ENCODE data around the gene GBF1.
A peak's percentile ranks its signal among the peaks of the same experiment; 100 is the strongest.
"Not testable (repeated sequence)": the region's sequence is repeated elsewhere in the genome, so short reads cannot be mapped to it uniquely, and the experiment has no call there.

The GBF1 gene

GRCh38 chr10:102230264-102230860, 15.0 kb upstream of the GBF1 start:
- DNase-seq (ENCODE audit: low read depth) = no peak
- peak overlapping the region; percentile 47 for H3K4me3 ChIP-seq (ENCODE audit: low read depth, low read length)

- DNase-seq (ENCODE audit: low read depth) = no peak
- H3K4me3 ChIP-seq (ENCODE audit: low read depth, low read length) = peak overlapping the region; percentile 47
These were observed 14.4 kb upstream of the GBF1 start for GRCh38 chr10:102230861-102231356.

DNA sequence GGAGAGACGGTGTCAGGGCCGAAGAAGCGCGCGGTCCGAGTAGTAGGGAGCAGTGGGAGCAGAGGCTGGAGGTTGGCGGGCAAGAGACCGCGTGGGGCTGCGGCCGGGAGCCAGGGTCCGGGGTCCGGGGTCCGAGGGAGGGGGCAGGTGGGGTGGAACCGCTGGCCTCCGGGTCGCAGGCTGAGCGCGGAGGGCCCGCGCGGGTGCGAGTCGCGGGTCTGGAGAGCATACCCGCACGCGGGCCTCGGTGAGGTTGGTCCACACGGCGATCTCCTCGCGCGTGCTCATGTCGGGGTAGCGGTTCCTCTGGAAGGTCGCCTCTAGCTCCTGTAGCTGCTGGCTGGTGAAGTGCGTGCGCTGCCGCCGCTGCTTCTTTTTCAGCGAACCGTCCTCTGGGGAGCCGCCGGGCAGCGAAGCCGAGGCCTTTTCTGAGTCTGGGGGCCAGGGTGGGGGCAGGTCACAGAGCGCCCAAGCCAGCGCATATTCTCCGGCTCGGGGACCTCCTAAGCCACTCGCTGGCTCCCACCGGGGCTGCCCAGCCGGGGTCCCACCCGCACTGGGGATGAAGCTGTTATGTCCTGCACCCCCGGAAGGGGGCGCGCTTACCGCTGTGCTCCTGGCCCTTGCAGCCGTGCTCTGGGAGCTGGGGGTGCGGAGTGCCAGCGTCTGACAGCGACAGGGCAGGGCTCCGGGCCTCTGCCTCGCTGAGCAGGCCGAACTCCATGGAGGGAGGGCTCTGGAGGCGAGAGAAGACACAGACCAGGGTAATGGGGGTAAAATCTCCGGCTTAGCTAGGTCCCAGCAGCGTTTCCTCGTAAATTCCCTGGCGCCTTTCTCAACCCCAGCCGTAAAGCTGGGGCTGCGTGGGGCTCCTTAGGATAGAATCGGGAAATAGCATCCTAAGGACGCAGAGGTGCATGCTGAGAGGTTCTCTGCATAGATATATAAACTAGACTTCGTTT, 13.7 kb upstream of the GBF1 start:
- DNase-seq (ENCODE audit: low read depth) = no peak
- H3K4me3 ChIP-seq (ENCODE audit: low read depth, low read length) = peak overlapping the region; percentile 47

DNA sequence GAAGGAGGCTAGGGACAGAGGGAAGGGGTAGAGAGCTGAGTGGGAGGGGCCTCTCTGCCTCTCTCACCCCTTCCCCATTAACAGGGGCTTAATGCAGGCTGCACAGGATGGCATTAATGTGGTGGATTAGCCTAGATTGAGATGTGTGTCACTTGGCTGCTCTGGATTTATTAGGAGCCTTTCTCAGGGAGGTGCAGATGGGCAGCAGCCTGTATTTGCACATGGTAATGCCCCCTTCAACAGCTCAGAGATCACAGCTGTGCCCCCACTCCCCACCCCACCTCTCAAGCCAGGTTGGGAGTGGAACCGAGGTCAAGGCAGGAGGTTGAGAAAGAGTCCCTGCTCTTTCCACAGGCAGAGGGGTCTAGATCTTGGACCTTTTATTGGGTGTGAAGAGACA, 11.3 kb upstream of the GBF1 start:
- DNase-seq (ENCODE audit: low read depth) = no peak
- no peak overlapping the region for H3K4me3 ChIP-seq (ENCODE audit: low read depth, low read length)

DNA sequence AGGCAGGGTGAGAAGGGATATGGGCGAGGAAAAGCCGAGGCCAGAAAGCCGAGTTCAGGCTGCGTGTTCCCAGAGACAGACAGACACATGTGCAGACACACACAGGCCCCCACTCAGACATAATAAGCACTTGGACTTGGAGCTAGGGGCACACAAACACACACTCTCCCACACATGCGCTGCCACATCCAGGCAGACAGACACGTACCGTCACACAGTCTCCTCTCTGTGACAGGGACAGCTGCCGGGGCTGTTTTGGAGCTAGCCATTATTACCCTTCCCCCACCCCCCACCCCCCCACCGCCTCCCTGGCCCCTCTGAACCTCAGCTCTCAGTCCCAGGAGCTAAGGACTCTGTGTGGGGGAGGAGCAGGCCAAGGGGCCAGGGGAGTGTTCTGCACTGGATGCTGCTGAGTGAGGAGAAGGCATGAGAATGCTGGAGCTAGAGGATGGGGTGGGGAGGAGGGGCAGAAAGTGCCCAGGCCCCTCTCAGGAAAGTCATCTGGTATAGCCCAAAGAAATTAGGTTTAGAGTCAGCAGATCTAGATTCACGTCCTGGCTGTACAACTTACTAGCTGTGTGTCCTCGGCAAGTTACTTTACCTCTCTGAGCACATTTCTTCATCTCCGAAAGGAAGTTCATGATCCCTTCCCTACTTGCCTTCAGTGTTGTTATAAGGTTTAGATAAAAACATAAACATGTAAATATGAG, 10.3 kb upstream of the GBF1 start:
- no peak for DNase-seq (ENCODE audit: low read depth)
- no peak overlapping the region for H3K4me3 ChIP-seq (ENCODE audit: low read depth, low read length)

DNA sequence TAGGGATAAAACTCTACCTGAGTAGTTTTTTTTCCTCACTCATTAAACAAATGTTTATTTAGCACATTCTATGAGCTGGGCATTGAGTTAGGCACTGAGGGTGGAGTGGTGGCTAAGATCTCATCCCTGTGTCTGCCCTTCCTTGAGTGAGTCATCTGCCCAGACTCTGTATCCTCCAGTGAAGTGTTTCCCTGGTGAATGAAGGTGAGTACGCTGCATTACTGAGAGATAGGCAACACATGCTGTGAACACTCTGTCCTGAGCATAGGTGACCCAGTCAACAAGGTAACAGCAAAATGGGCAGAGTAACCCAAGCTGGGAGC, 9.8 kb upstream of the GBF1 start:
- DNase-seq (ENCODE audit: low read depth) = no peak
- no peak overlapping the region for H3K4me3 ChIP-seq (ENCODE audit: low read depth, low read length)

- no peak overlapping the region for H3K4me3 ChIP-seq (ENCODE audit: low read depth, low read length)
- DNase-seq (ENCODE audit: low read depth) = no peak
These were observed 9.3 kb upstream of the GBF1 start for GRCh38 chr10:102236006-102236405.

GRCh38 chr10:102237711-102238252, 7.5 kb upstream of the GBF1 start:
- no peak overlapping the region for H3K4me3 ChIP-seq (ENCODE audit: low read depth, low read length)
- DNase-seq (ENCODE audit: low read depth) = no peak

DNA sequence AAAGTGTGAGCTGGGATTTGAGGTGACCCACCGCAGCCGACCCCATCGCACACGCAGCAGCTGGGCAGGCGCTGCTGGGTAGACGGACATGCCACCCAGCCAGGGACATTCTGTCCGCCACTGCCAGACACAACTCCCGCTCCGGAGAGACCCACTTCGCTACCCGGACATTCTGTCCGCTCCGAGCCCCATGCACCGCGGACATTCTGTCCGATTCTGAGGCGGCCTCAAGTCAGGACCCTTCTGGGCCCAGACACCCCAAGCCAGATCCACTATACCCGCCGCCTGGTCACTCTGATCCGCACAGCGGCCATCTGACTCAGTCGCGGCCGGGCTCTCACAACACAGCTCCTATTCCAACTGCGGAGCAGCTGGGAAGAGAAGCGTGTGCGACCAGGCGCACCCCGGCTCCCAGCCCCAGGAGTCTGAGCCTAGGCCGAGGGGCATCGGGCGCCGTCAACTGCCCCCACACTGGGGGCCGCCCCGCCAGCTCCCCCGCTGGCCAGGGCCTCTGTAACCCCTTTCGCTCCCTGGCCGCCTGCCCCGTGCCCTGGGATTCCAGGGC, 4.8 kb upstream of the GBF1 start:
- H3K4me3 ChIP-seq (ENCODE audit: low read depth, low read length) = peak overlapping the region; percentile 68
- DNase-seq (ENCODE audit: low read depth) = no peak

- H3K4me3 ChIP-seq (ENCODE audit: low read depth, low read length) = peak overlapping the region; percentile 68
- no peak for DNase-seq (ENCODE audit: low read depth)
These were observed 4.3 kb upstream of the GBF1 start for GRCh38 chr10:102241032-102241443.

GRCh38 chr10:102241444-102242117, 3.8 kb upstream of the GBF1 start, which contains the start of gene PITX3:
Gene PITX3, minus strand, starts transcription at chr10:102241512. Its CDS starts 9,432 bp downstream, at chr10:102232080.
- peak within 1 kb of the TSS; percentile 68 for H3K4me3 ChIP-seq (ENCODE audit: low read depth, low read length)

GRCh38 chr10:102242118-102242485, 3.2 kb upstream of the GBF1 start:
- DNase-seq (ENCODE audit: low read depth) = no peak
- peak overlapping the region; percentile 68 for H3K4me3 ChIP-seq (ENCODE audit: low read depth, low read length)

More at GRCh38 chr10:102241444-102242117, 3.8 kb upstream of the GBF1 start, which contains the start of gene PITX3:
- peak; percentile 77 for DNase-seq (ENCODE audit: low read depth)

GRCh38 chr10:102243309-102243708, 2.0 kb upstream of the GBF1 start:
- DNase-seq (ENCODE audit: low read depth) = peak; percentile 71
- no peak overlapping the region for H3K4me3 ChIP-seq (ENCODE audit: low read depth, low read length)

DNA sequence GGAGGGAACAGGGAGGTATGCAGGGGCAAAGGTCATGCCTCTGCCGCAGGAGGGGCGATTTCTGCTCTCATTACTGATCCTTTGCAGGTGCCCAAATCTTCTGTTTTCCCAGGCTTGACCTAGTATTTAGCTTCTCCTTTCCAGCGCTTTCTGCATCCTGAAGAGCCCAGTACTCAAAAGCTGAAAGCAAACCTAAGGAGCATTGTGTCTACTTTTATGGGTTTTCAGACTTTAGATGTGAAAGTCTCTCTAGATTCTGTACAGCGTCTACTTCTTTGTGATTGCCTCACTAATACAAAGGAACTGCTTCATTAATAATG, 560 bp downstream of the GBF1 start:
- H3K4me3 ChIP-seq (ENCODE audit: low read depth, low read length) = peak overlapping the region; percentile 91
- DNase-seq (ENCODE audit: low read depth) = no peak

- H3K4me3 ChIP-seq (ENCODE audit: low read depth, low read length) = peak overlapping the region; percentile 91
- DNase-seq (ENCODE audit: low read depth) = no peak
These were observed 929 bp downstream of the GBF1 start for GRCh38 chr10:102246261-102246660.

GRCh38 chr10:102247734-102248133, 2.4 kb downstream of the GBF1 start:
- H3K4me3 ChIP-seq (ENCODE audit: low read depth, low read length) = no peak overlapping the region

DNA sequence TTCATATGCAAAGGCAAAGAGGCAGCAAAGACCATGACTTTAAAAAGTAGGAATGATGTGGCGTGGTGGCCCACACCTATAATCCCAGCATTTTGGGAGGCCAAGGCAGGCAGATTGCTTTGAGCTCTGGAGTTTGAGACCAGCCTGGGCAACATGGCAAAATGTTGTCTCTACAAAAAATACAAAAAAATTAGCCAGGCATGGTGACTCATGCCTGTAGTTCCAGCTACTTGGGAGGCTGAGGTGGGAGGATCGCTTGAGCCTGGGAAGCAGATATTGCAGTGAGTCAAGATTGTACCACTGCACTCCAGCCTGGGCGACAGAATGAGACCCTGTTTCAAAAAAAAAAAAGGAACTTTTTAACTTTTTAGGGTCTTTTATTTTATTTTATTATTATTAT, 7.2 kb downstream of the GBF1 start:
- H3K4me3 ChIP-seq (ENCODE audit: low read depth, low read length); DNase-seq (ENCODE audit: low read depth): not testable (repeated sequence)

More at GRCh38 chr10:102247734-102248133, 2.4 kb downstream of the GBF1 start:
- DNase-seq (ENCODE audit: low read depth) = no peak

- DNase-seq (ENCODE audit: low read depth) = no peak
- H3K4me3 ChIP-seq (ENCODE audit: low read depth, low read length) = no peak overlapping the region
These were observed 9.1 kb downstream of the GBF1 start for GRCh38 chr10:102254426-102254825.

DNA sequence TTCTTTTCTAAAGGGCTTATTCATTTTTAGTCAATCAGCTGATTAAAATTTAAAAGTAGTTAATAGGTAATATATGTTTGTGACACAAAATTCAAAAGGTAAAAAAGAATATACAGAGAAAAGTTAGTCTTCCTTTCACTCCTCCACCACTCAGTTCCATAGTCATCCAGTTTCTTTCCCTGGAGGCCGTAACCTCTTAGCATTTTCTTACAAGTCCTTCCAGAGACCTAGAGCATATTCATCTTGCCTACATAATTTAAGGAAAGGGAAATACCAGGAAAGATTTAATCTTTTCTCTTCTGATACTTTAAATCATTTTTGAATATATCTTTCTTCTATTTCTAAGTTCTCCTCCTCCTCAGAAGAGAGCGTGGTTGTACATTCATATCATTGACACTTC, 10.1 kb downstream of the GBF1 start:
- no peak for DNase-seq (ENCODE audit: low read depth)
- H3K4me3 ChIP-seq (ENCODE audit: low read depth, low read length) = no peak overlapping the region
